SK-N-SH (cell line): ENCODE results near the gene CACYBP.

Source experiments
- CTCF ChIP-seq: fragments of 200-600 bp; sonication (generic); IDR thresholded peaks from 2 replicates; pipeline ENCODE4 v1.6.1; 2017; ENCODE audit warnings: antibody characterized with exemption, mild to moderate bottlenecking, moderate library complexity
- EP300 ChIP-seq, 2 experiments: IDR thresholded peaks; 2 replicates each; pipeline versions ENCODE4 v1.4.0 to v1.6.1; 2012; ENCODE audit warnings: borderline replicate concordance in 1 of 2, low read depth in 1 of 2, low read length in 1 of 2
- MAX ChIP-seq: IDR thresholded peaks from 2 replicates; pipeline ENCODE4 v1.4.0; 2012; ENCODE audit warnings: low read depth

GRCh38 chr1:174968750-174969244, 30.9 kb upstream of the CACYBP start:
- TF ChIP-seq CTCF, result no peak
- no peak for TF ChIP-seq MAX
- TF ChIP-seq EP300 (IDR thresholded peaks at IDR 0.05; ENCODE audit: borderline replicate concordance in 1 of 2, low read depth in 1 of 2, low read length in 1 of 2), result no peak
